Hepatocyte (in vitro differentiated cells): ENCODE results near the gene NME2.

ENCODE experiments used
- CTCF ChIP-seq: fragments of 200-600 bp; sonication (generic); IDR thresholded peaks from 2 replicates; pipeline ENCODE4 v1.5.1; 2016; ENCODE audit warnings: antibody characterized with exemption, mild to moderate bottlenecking; ENCODE audit not compliant: poor library complexity
- EZH2phosphoT487 ChIP-seq: fragments of 200-600 bp; sonication (generic); IDR thresholded peaks from one replicate; pipeline ENCODE4 v1.6.1; 2018; ENCODE audit warnings: antibody characterized with exemption, mild to moderate bottlenecking, low read depth, moderate library complexity; ENCODE audit not compliant: unreplicated experiment, severe bottlenecking

DNA sequence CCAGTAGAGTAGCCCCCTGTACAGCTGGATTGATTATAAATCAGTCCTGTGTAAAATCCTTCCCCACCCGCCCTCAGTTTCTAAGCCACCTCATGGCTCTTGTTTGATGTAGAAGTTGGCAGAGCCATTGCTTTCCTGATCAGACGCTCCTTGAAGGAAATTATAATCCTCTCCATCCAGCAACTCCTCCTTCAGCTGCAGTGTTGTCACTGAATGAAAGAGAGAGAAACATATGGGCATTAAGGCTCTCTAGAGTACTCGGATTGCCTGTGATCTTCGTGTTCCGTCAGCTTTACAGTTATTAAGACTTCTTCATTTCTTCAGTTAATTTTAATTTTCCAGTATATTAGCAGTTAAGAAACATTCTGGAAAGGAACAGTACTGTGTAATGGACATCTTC lies 14.3 kb downstream of the NME2 start:
- TF ChIP-seq CTCF: no peak
- TF ChIP-seq EZH2phosphoT487: no peak
